ENCODE measurements around the gene BRD1. TPM values are rescaled to one million over a fixed set of nuclear protein-coding genes. Genes with fewer than 3 reads are reported as not detected.

The BRD1 gene
- polyA plus RNA-seq, 1 donor = 25.1 TPM

DNA sequence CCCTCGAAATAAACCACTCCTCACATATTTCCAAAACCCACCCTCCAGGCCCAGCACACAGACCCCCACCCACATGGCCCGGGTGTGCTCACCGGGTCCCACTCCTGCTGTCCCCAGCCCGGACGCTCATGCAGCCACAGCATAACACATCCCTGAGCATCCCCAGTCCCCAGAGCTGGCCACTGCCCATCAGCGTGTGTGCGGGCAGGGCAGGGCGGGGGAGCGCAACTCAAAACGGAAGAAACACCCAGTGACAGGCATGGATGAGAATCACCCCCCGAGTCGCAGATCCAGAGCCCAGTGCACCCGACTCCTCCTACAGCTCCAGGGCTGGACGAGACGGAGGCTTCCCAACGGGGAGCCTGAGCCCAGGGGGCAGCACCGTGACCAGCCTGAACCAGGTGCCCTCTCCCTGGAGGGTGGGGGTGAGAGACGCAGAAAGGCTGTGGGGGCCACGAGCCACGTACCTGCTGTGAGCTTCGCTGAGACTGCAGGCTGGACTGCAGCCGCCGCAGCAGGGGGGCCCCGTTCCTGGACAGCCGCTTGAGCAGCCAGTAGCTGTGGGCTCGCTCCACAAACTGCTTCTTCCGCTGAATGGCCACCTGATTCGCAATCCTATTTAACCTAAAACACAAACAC, 23.8 kb downstream of the BRD1 start:
- DNase-seq (ENCODE audit: low read depth) = no peak

DNA sequence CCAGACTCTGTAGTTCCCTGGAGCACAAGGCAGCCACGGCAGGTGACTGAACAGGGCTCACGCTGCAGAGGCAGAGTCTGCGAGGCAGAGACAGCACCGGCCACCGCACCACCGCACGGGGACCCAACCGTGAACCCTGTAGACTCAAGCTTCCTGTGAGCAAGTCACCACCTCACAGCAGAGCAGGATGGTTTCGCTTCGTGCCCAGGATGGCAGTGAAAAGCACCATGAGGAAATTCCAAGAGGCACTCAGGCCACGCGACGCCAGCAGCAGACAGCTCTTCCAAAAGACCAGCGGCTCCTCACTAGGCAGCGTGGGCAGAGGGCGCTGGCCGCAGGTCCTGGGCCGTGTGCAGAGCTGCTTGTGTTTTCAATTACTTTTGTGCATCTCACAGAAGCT, 24.5 kb downstream of the BRD1 start:
- DNase-seq (ENCODE audit: low read depth) = no peak

DNA sequence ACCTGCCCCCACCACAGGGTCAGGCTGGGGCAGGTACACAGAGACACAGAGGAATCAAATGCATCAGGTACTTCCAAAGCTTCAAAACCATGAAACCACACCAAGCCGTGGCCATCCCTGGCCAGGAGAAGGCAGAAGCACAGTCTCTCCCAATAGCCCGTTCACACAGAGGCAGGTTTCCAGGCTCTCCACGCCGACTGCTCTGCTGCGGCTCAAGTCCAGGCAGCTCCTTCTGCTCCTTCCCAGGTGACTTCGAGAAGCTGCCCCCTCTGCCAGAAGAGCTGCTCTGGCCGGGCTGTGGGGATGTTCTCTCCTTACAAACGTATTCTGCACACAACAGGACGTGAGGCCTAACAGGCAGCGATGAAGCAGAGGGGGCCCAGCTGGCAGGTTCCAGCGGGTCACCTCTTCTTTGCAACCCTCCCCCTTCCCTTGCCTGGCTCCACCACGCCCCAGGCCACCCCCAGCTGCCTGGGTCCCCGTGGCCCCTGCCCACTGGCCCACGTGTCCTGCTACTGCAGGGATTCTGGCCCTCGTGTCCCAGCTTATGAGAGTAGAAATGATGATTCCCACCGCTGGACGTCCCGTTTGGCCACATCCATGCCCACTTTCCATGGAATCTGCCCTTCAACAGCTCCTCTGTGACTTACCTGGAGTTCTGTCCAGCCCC, 26.1 kb downstream of the BRD1 start:
- no peak for DNase-seq (ENCODE audit: low read depth)

DNA sequence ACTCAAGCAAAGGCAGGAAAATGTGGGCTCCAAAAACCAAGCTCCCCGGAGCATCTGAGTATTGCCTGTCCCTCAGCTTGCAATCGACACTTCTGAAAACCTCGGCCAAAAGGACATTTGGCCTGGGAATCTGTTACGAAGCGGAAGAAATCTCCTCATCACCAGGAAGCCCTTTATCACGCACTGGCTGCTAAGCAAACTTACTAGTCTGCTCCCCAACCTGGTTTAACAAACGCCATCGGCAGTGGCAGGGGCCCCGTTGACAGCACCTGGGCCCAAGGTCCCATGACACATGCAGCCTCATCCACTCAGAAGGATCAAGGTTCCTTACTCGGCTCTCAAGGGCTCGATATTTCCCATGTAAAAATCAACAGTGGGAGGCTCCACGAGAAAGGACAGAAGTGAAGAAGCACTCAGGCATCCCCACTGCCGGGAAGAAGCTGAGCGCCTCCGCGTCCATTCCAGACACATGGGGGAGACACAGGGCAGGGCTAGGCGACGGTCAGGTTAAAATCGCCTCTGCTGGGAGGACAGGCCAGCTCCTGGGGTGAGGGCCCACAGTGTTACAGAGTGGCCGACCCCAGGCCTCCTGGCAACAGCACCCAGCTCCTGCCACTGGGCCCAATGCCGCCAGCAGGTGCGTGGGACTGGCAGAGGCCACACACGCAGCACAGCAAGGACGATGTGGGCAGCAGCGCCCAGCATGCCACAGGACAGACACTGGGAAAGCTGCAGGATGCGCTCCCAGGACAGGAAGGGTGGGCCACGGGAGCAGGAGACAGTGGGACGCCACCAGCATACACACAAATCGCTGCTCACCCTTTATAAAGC, 27.1 kb downstream of the BRD1 start:
- no peak for DNase-seq (ENCODE audit: low read depth)

DNA sequence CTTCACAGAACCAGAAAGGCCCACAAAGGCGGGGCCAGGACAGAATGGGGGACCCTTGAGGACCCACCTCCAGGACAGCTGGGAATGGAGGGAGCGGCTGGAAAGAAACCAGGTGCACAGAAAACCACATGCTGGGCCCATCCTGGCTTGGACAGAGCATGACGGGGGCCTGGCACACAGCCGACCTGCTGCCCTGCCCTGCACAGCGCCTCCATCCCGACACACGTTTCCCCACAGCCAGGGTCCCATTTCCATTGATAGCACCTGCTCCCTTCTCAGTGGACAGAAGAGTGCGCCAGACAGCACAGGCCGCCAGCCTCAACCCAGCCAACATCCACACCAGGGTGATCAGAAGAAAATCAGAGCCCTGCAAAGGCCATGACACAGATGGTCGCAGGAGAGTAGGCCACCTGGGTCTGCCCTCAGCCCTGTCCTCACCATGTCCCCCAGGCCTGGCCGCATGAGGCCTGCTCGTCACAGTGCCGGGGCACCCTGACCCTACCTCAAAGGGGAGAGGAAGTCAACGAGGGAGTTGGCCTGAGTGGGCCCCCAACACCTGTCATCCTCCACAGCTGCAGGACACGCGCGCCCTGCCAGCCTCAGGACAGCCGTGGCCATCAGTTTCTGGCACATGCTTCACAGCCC, 28.1 kb downstream of the BRD1 start:
- DNase-seq (ENCODE audit: low read depth) = no peak

DNA sequence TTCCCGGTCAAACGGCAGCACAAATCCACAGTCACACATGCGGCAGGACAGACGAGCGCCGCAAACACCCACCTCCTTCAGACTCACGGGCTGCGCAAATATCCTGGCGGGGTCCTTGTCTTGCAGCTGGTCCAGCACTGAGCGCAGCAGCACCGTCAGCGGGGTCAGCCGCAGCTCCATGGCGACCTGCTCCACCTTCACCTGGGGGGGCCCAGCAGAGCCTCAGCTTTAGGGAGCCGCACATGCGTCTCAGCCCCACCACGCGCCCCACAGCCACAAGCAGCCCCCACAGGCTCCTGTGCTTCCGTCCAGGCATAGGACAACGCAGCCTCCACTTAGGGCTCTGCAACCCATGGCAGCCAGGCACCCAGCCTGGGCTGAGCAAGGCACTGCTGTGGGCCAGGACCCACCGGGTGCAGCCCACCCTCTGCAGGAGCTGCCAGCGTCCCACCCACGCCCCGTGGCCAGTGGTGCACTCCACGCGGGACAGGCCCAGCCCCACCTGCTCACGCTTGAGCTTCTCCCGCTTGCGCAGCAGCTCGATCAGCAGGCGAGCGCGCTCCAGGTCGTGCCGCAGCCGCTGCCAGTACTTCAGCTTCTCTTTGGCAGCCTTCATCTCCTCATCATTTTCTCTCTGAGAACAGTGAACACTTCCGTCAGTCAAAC, 29.1 kb downstream of the BRD1 start:
- DNase-seq (ENCODE audit: low read depth) = no peak

DNA sequence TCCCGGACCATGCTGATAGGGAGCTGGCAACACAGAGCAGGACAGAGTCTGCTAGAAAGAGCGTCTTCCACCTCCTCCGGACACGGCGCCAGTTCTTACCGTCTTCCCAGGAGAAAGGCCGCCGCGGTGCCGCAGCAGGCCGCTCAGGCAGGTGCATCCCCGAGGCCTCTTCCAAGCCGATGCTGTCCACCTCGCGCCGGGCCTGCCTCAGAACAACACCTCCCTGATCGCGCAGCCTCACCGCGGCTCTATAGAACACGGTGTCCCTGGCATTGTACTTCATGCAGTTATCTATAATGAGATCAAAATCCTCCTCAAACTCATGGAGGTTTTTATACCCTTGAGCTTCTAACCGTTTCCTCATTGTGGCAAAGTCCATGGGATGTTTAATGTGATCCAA, 30.0 kb downstream of the BRD1 start:
- DNase-seq (ENCODE audit: low read depth) = no peak

DNA sequence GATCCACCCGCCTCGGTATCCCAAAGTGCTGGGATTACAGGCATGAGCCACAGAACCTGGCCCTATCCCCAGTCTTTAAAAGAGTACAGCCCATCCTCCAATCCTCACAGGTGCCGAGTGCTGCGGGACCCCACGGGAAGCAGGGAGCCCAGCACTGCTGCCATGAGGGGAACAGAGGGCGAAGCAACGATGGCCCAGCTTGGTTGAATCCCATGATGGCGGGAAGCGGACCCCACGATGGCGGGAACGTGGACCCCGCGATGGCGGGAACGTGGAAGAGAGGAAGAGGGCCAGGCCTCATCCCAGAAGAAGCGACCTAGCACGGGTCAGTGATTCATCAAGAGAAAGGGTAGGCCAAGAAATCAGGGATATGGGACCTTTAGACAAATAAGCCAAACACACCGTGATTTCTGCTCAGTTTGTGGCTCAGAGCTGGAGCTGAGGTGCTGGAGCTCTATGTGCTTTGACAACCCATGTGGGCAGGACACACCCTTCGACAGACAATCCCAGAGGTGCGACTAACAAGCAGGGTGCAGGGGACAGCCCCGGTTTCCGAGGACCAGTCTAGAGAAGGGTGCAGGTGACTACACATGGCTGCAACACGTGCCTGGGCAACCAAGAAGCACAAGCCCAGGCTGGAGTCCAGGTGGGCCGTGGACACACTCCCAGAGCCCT, 30.9 kb downstream of the BRD1 start:
- no peak for DNase-seq (ENCODE audit: low read depth)

DNA sequence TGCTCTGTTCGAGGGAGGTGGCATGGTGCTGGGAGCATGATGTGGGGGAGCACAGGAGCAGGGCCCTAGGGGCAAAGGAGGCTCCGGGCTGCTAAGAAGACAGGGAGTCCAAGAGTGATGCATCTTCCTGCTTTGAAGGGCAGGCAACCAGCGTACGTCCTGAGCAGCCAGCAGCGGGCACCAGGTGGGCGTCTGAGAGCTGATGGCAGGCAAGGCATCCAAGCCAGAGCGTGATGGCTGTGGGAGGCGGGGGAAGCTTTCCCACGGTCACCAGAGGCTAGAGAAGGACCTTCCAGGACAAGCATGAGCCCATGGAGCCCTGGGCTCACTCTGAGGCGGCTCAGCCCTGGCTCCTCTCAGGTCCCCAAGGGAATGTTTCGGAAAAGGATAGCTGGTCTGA, 32.2 kb downstream of the BRD1 start:
- DNase-seq (ENCODE audit: low read depth) = no peak

DNA sequence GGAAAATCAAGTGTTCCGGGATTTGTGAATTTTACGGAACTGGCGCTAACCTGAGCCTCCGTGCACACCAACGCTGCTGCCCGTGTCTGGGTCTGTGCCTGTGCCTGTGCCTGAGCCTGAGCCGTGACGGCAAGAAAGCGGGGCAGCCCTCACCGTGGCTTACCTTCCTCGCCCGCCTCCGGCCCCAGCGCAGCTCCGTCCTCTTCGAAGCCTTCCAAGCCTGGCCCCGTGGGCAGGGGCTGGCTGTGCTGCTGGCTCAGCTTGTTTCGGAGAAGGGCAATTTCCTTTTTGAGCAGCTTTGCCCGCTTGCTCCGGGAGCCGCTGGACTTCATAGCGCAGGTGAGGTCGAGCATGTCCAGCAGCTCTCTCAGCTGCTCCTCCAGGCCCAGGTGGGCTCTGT, 33.8 kb downstream of the BRD1 start:
- DNase-seq (ENCODE audit: low read depth) = no peak

DNA sequence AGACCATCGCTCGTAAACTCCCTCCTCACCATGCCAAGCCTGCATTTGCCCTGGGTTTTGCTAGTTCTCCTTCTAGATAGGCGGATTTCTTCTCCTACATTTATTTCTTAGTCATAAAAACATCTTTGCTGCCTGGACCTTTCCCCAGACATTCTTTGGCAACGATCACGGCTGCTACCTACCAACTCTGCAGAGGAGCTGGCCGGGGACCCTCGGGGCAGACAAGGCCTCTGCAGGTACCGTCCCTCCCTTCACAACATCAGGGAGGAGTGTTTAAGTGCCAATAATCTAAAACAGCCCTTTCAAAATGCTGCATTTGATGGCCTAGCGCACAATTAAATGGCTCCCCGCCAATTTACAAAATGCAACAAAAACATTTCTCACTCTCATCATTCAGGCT, 34.4 kb downstream of the BRD1 start:
- DNase-seq (ENCODE audit: low read depth) = no peak

DNA sequence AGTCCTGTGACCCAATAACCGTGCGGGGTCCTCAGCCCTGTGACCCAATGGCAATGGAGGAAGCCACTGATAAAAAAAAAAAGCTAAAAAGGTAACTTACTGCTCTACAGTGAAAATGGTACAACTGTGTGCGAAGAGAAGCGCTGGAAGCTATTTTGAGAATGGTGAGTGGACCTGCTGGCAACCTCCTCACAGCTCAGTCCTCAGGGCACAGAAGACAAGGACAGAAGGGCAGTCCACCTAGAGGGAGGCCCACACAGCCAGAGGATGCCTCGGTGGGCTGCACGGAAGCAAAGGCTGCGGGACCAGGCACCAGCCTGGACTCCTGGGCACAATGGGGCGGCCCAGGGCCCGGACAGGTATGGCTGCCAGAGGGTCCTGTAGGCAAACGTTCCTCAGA, 35.6 kb downstream of the BRD1 start:
- DNase-seq (ENCODE audit: low read depth) = no peak

DNA sequence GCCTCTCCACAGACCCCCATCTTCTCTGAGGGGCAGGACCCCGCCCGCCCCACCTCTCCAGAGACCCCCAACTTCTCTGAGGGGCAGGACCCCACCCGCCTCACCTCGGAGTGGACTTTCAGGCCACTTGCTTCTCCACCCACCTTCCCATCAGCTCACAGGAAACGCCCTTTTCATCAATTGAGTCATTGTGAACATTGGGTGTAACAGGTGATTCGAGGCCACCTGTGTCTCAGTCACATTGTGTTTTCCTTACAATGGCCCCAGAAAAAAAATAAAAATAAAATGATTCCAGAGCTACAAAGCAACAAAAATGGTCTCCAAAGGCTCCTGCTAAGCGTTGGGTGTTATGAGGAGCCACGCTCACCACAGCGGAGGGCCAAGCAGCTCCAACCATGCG, 36.0 kb downstream of the BRD1 start:
- no peak for DNase-seq (ENCODE audit: low read depth)

DNA sequence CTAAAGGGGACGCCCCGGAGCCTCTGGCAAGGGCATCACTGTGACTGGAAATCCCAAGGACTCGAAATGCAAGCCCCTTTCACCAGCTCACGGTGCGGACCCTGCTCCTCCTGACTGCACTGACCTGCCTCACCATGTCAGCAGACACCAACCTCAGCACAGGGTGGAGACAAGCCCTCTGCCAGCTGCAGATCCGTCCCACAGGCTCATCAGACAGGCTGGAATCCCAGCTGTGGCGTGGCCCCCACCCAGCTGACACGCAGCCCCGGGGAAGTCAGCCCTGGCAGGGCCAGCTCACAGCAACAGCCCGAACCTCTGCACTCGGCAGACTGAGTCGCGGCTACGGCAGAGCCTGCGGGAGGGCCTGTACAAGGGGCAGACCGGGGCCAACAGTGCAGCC, 36.8 kb downstream of the BRD1 start:
- no peak for DNase-seq (ENCODE audit: low read depth)

DNA sequence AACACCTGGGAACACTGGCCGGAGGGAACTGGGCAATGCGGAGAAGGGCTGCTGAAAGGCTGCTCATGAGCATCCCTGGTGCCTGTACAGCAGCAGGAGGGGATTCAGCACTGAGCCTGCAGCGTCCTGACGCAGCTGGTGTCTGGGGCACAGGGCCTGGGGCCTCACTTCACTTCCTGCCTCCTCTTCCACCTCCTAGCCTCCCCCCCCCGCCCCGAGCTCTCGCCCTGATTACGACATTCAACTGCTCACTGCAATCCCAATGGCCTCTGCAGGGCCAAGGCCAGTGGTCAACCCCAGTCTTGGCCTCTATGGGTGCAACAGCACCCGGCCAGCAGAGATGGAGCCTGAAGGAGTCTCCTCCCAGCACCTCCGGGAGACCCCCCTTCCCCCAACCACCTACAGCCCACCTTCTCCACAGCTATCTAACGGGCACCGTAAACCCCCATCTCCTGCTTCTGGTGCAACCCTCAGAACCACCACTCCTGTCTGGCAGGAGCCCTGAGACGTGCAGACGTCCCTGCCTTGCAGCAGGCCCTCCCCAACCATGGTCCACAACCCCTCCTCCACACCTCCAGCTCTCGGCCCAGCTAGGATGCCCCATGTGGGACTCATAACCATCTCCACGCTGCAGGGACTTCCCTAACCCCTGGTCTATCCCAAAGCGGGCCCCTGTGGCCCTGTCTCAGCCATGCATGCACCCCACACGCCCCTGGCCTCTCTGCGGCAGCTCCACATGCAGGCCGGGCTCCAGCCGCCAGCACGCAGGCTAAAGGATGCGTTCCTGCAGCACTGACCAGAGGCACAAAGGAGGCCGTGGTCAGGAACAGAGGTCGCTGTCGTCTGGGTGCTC, 38.2 kb downstream of the BRD1 start:
- no peak for DNase-seq (ENCODE audit: low read depth)

DNA sequence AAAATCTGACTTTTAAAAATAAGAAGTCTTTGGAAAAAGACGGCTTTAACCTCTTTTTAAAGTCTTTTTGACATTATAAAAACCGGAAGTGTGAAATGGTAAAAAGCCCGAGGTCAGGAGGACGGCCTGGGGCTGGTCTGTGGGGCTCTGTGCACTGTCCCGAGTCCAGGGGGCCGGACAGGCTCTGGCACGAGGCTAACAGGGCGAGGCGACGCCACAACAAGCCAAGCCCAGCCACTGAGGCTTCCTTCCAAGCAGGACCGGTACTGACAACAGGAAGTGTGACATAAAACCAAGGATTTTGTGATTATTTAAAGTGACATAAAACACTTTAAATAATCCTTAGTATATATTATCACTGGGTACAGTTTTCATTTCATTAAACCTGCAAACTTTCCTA, 39.2 kb downstream of the BRD1 start:
- no peak for DNase-seq (ENCODE audit: low read depth)

DNA sequence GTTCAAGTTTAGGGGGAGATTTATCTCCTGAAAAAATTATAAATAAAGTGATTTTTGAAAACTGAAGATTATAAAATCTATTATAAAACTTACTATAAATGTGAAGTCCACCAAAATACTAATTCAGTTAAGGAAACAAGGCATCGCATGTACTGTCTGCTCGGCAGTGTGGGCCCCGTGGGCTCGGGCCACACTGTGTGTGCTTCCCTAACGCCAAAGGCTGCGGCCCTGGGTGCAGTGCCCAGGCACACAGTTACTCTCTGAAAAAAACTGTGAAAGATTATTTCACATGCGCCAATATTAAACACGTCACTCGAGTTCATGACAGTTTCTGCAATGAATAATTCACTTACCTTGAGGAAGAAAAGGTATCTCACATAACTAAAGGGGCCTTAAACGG, 39.8 kb downstream of the BRD1 start:
- no peak for DNase-seq (ENCODE audit: low read depth)

DNA sequence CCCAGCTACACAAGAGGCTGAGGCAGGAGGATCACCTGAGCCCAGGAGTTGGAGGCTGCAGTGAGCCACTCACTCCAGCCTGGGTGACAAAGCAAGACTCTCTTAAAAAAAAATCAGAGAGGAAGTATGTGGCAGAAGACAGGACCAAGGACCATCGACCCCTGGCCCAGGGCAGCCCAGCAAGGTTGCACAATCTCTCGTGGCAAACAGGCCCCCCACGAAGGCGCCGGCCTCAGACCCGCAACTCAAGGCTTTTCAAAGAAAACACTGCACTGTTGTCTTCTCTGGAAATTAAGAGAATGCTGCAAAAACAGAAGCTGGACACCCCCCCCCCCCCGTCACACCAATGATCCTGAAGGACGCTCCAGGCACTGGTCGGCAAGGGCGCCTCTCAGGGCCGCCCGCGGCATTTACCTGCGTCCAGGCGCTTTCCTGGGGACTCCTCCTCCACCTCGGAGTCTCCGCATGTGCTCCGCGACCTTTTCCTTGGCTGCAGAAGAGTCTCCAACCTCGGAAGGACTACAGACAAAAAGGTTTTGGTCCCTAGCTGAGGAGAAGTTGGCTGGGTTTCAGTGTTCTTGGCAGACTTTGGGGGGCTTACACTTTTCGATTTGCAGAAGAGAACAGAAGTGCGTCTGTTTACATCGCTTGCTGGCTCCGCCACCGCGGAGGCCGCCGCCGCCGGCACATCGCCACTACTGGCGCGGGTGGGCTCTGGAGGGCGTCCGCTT, 40.5 kb downstream of the BRD1 start:
- no peak for DNase-seq (ENCODE audit: low read depth)

DNA sequence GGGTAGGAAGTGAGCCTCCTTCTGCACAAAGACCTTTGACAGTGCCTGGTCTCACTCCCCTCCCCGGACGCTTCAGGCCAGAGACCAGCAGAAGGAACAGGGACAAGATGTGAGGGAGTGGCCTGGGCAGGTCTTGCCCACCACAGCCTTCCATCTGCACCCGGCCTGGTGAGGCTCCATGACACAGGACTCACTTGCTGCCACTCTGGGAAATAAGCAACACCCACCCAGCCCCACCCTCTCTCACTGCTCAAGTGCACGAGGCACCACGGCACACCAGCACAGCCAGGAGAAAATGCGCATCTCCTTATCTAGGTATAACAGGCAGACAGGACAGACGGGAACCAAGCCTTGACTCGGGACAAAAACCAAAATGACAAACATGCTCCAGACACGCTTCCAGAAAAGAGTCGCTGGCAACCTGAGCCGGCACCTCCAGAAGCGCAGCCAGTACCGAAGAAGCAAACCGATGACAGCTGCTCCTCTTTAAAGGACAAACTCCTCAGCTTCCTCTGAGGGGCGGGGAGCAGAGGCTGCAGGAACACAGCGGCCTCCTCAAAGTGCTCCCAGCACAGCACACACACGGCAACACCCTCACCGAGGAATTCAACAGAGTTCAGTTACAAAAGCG, 41.7 kb downstream of the BRD1 start:
- DNase-seq (ENCODE audit: low read depth) = no peak
